Astrocyte of the cerebellum (primary cell): ENCODE results near the gene C1QL2.
A peak's percentile ranks its signal among the peaks of the same experiment; 100 is the strongest.

Experiments used
- DNase-seq: peaks from one replicate; pipeline ENCODE4 v3.0.0-alpha.2; 2011; ENCODE audit warnings: low read depth
- H3K4me3 ChIP-seq: 2 replicates; pipeline ENCODE4 v1.5.1; 2011; ENCODE audit warnings: mild to moderate bottlenecking, low read depth, low read length, moderate library complexity
- CTCF ChIP-seq: IDR thresholded peaks from 2 replicates; pipeline ENCODE4 v1.5.1; 2012; ENCODE audit warnings: low read length, low read depth, moderate library complexity, mild to moderate bottlenecking; ENCODE audit errors: missing control alignments
- in situ Hi-C: cut with HindIII; loops from 2 replicates; pipeline ENCODE4 v1.10.0; 2017; ENCODE audit warnings: low sequenced_read_pairs

The C1QL2 gene

GRCh38 chr2:119112230-119112629 lies 46.3 kb downstream of the C1QL2 start:
- no peak for DNase-seq
- TF ChIP-seq CTCF, result no peak
- in situ Hi-C loops, result no loop called here
- H3K4me3 ChIP-seq, result no peak overlapping the region

- no peak for DNase-seq
- in situ Hi-C loops, result no loop called here
Measured at GRCh38 chr2:119111115-119111975, 47.2 kb downstream of the C1QL2 start.

GRCh38 chr2:119109866-119110265 lies 48.7 kb downstream of the C1QL2 start:
- TF ChIP-seq CTCF, result no peak
- in situ Hi-C loops, result loop anchor here (5.0 kb wide), 1 partner anchor 67 kb away; no protein-coding TSS in a partner anchor
- H3K4me3 ChIP-seq, result no peak overlapping the region
- DNase-seq, result no peak

More at GRCh38 chr2:119111115-119111975, 47.2 kb downstream of the C1QL2 start:
- TF ChIP-seq CTCF, result no peak
- no peak overlapping the region for H3K4me3 ChIP-seq

GRCh38 chr2:119108186-119108585 lies 50.4 kb downstream of the C1QL2 start:
- no peak for DNase-seq
- no peak overlapping the region for H3K4me3 ChIP-seq
- in situ Hi-C loops, result loop anchor here (5.0 kb wide), 1 partner anchor 69 kb away; no protein-coding TSS in a partner anchor
- TF ChIP-seq CTCF, result no peak

GRCh38 chr2:119106301-119106897 lies 52.2 kb downstream of the C1QL2 start:
- H3K4me3 ChIP-seq, result no peak overlapping the region
- in situ Hi-C loops, result loop anchor here (5.0 kb wide), 1 partner anchor 71 kb away; no protein-coding TSS in a partner anchor
- no peak for TF ChIP-seq CTCF
- DNase-seq, result peak; percentile 26
